Prostate gland (tissue), 2 donors: ENCODE data around the gene SLC6A16. TPM values are rescaled to one million over a fixed set of nuclear protein-coding genes. Genes with fewer than 3 reads are reported as not detected.
A peak's percentile ranks its signal among the peaks of the same experiment; 100 is the strongest.

Experiments
- DNase-seq: peaks from one replicate; pipeline ENCODE4 v3.0.0-alpha.2; 2019; ENCODE audit warnings: low spot score
- H3K27ac ChIP-seq, 2 donors: fragments of 200-600 bp; sonication (generic); 2 replicates each; pipeline ENCODE4 v1.5.1; 2017 to 2019
- H3K27me3 ChIP-seq: fragments of 200-600 bp; sonication (generic); replicated peaks from 2 replicates; pipeline ENCODE4 v1.5.1; 2019; ENCODE audit not compliant: insufficient read depth
- H3K36me3 ChIP-seq, 2 donors: fragments of 200-600 bp; sonication (generic); 1 replicate in 1 of 2; 2 replicates in 1 of 2; pipeline versions ENCODE4 v1.5.1 to v1.8.1; 2017 to 2019
- H3K4me1 ChIP-seq: fragments of 200-600 bp; sonication (generic); replicated peaks from 2 replicates; pipeline ENCODE4 v1.5.1; 2019
- H3K4me3 ChIP-seq, 2 donors: fragments of 200-600 bp; sonication (generic); 2 replicates each; pipeline ENCODE4 v1.5.1; 2017 to 2019
- H3K9me3 ChIP-seq: fragments of 200-600 bp; sonication (generic); 2 replicates; pipeline ENCODE4 v1.5.1; 2017
- CTCF ChIP-seq, 4 experiments: fragments of 200-600 bp in 2 of 4; fragments of 450-650 bp in 2 of 4; sonication (generic) in 2 of 4; IDR thresholded peaks; 1 replicate in 3 of 4; 2 replicates in 1 of 4; pipeline ENCODE4 v1.5.1; 2016 to 2019; ENCODE audit warnings: antibody characterized with exemption in 4 of 4, mild to moderate bottlenecking in 2 of 4, moderate library complexity in 2 of 4
- POLR2A ChIP-seq: fragments of 450-650 bp; IDR thresholded peaks from one replicate; pipeline ENCODE4 v1.6.1; 2016; ENCODE audit warnings: antibody characterized with exemption, mild to moderate bottlenecking
- POLR2AphosphoS5 ChIP-seq: sonication (generic); formaldehyde crosslinking; IDR thresholded peaks from one replicate; pipeline ENCODE4 v1.6.1; 2017; ENCODE audit warnings: antibody characterized with exemption
- WGBS: methylation state at CpG from one replicate; pipeline ENCODE4 v1.1.5; 2018; 5-methylcytosine and 5-hydroxymethylcytosine counted together
- intact Hi-C: fragments of 100-400 bp; cut with DNase I; formaldehyde crosslinking; loops from one replicate; pipeline ENCODE4 v1.14.2; 2022
- total RNA-seq, 2 donors: library from RNA; depleted of rRNA; stranded (reverse); fragments of >200 nt; gene quantifications; one replicate each; pipeline ENCODE4 v1.1.0, GENCODE V29; 2016

The SLC6A16 gene
- total RNA-seq, 2 donors from 2014 or later, result 0.59 to 4.3 TPM

DNA sequence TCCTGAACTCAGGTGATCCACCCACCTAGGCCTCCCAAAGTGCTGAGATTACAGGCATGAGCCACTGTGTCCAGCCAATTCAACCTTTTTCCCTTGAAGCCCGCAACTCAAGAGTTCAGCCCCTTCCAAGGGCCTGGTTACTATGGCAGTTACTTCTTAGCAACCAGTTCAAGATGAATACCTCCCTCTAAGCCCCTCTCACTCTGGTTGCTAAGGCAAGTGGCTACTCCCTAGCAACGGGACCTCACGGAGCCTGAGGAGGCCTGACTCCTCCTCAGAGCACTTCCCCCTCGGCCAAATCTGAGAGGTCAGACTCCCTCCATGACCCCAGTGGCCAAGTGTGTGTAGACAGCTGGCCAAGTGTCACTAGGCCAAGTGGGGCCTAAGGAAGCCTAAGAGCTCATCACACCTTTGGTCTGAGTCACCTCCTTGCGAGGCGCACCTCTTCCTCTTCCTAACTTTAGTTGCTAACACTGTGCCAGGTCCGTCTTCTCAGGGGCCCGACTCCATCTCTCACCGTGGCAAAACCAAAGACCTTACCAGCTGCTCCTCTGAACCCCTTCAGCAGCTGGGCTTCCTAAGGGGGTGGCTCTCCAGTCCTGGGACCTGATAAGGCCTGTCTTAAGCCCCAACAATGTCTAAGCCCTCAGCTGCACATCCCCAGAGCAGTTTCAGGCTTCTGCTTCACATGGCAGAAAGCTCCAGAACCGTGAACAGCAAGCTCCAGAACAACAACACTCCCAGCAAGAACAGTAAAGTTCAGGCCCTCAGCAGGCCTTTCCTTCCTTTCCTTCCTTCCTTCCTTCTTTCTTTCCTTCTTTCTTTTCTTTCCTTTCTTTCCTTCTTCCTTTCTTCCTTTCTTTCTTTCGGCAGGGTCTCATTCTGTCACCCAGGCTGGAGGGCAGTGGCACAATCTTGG lies 19.8 kb upstream of the SLC6A16 start:
- WGBS, result 88% methylated on average over 11 of the region's 11 CpGs
- Histone ChIP-seq H3K4me3 (no peak overlapping the region), H3K4me1 (no peaks in the 10 kb centered on the region), H3K9me3 (no peaks in the 10 kb centered on the region), H3K36me3 (peaks cover 0 to 5% of the 10 kb centered on the region in 2 donors), H3K27ac (no peak overlapping the region), H3K27me3 (no peaks in the 10 kb centered on the region)
- no peak for DNase-seq
- intact Hi-C loops, result no loop called here
- TF ChIP-seq POLR2A, result no peak
- no peak for TF ChIP-seq POLR2AphosphoS5
- no peak for TF ChIP-seq CTCF (IDR thresholded peaks at IDR 0.05)

DNA sequence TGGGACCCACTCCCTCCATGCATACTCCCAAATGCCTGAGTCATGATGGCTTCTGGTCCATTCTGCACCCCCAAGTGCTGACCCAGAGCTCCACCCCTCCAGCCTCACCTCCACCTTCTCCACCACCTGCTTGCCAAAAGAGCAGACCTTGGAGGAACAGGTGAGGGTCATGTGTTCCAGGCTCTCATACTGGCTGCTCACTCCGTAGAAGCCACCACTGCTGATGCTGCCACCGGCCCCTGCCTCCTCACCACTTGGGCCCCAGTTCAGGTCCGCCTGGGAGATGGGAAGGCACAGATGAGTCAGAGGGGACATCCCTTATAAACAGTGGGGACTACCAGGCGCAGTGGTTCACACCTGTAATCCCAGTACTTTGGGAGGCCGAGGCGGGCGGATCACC lies 18.1 kb upstream of the SLC6A16 start:
- Histone ChIP-seq H3K27ac (no peak overlapping the region), H3K4me1 (no peaks in the 10 kb centered on the region), H3K9me3 (no peaks in the 10 kb centered on the region), H3K4me3 (no peak overlapping the region), H3K27me3 (no peaks in the 10 kb centered on the region), H3K36me3 (no peaks in the 10 kb centered on the region)
- no peak for DNase-seq
- TF ChIP-seq POLR2AphosphoS5 (no peak), CTCF (IDR thresholded peaks at IDR 0.05) (no peak), POLR2A (no peak)
- over 99% methylated on average over 7 of the region's 7 CpGs for WGBS
- intact Hi-C loops, result no loop called here

DNA sequence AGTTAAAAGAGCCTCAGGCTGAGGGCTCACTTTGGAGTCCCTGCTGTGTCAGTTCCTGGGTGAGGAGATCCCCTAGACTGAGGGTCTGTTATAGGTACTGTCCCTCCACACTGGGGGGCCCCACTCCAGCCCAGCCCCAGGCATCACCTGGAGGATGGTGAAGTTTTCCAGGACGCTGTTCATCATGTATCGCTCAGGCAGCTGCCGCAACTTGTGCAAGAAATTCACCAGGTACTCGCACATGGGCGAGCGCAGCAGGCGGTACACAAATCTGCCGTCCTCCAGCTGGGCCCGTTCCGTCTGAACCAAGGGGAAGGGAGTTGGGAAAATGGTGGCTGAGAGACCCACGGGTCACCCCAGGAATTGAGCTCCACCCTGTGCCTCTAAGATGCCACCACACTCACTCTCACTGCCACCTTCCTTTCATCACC lies 17.3 kb upstream of the SLC6A16 start:
- no peak overlapping the region for H3K4me3 ChIP-seq
- no peak overlapping the region for H3K27ac ChIP-seq
- no peaks in the 10 kb centered on the region for H3K4me1 ChIP-seq
- no peaks in the 10 kb centered on the region for H3K27me3 ChIP-seq
- 94% methylated on average over 11 of the region's 11 CpGs for WGBS
- TF ChIP-seq CTCF (IDR thresholded peaks at IDR 0.05) (no peak), POLR2AphosphoS5 (no peak), POLR2A (no peak)
- no peaks in the 10 kb centered on the region for H3K36me3 ChIP-seq
- DNase-seq, result no peak
- intact Hi-C loops, result no loop called here
- H3K9me3 ChIP-seq, result no peaks in the 10 kb centered on the region

DNA sequence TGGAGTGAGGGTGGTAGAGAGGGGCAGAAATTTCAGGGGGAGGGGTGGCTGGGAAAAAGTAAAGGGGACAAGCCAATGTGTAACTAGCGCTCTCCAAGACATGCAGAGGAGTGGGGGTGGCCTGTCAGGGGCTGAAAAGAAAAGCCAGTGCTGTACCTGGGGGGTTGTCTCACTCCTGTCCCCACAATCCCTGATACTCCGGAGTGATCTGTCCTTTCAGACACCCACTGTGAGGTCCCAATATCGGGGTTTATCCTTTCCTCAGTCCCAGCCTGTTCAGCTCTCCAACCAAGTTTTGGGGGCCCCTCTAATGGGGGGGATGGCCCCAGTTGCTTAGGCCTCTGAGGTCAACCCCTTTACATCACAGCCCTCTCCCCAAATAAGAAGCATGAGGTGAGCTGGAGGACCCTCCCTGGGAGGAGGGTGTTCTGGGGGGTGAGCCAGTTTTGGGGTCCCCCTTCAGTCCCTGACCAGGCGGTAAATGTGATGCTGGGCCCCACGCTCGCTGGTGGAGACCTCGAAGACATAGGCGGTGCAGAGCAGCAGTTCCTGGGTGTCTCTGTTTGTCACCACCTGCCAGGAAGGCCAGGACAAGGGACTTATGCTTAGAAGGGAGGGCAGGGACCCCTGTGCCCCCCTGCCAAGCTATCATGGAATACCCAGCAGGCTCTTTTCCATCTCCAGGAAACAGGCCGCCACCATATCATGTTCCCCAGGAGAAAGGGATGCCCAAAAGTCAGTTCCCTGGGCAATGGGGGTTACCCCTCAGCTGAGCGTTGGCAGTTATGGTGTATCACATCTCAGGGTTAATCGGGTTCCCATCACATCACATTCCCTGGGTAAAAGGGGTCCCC lies 16.1 kb upstream of the SLC6A16 start:
- WGBS, result 93% methylated on average over 11 of the region's 11 CpGs
- H3K27ac ChIP-seq, result peak overlapping the region; percentile 72 to 81
- no peak for TF ChIP-seq POLR2A
- no peak for TF ChIP-seq CTCF (IDR thresholded peaks at IDR 0.05)
- TF ChIP-seq POLR2AphosphoS5, result no peak
- no peaks in the 10 kb centered on the region for H3K9me3 ChIP-seq
- no peak overlapping the region for H3K4me3 ChIP-seq
- H3K4me1 ChIP-seq, result no peaks in the 10 kb centered on the region
- no peaks in the 10 kb centered on the region for H3K27me3 ChIP-seq
- intact Hi-C loops, result no loop called here
- DNase-seq, result no peak
- H3K36me3 ChIP-seq, result no peaks in the 10 kb centered on the region
